ENCODE data around the gene CNOT6L.
"Not testable (repeated sequence)": the region's sequence is repeated elsewhere in the genome, so short reads cannot be mapped to it uniquely, and the experiment has no call there.

Gene CNOT6L

GRCh38 chr4:77800077-77800476, 19.1 kb downstream of the CNOT6L start:
- H3K27me3 ChIP-seq (ENCODE audit: control insufficient read depth, insufficient read depth, low read length) = no peaks in the 10 kb centered on the region
- no peak overlapping the region for H3K4me3 ChIP-seq (ENCODE audit: low read length)
- peaks cover 21% of the 10 kb centered on the region for H3K4me1 ChIP-seq (ENCODE audit: control insufficient read depth, insufficient read depth, low read length)
- no peaks in the 10 kb centered on the region for H3K36me3 ChIP-seq (ENCODE audit: insufficient read depth, low read length)
- no peaks in the 10 kb centered on the region for H3K9me3 ChIP-seq (replicated peaks; ENCODE audit: low read length)
- no peak overlapping the region for H3K9ac ChIP-seq (ENCODE audit: low read depth, low read length)
- H3K4me2 ChIP-seq (ENCODE audit: low read length) = no peak overlapping the region

- Histone ChIP-seq H3K27me3 (ENCODE audit: control insufficient read depth, insufficient read depth, low read length) (no peaks in the 10 kb centered on the region), H3K4me3 (ENCODE audit: low read length) (no peak overlapping the region), H3K4me2 (ENCODE audit: low read length) (no peak overlapping the region), H3K4me1 (ENCODE audit: control insufficient read depth, insufficient read depth, low read length) (peaks cover 11% of the 10 kb centered on the region), H3K9me3 (replicated peaks; ENCODE audit: low read length) (no peaks in the 10 kb centered on the region), H3K9ac (ENCODE audit: low read depth, low read length) (no peak overlapping the region), H3K36me3 (ENCODE audit: insufficient read depth, low read length) (no peaks in the 10 kb centered on the region)
Measured at GRCh38 chr4:77798385-77798784, 20.8 kb downstream of the CNOT6L start.

GRCh38 chr4:77797239-77797638, 21.9 kb downstream of the CNOT6L start:
- no peak overlapping the region for H3K9ac ChIP-seq (ENCODE audit: low read depth, low read length)
- no peaks in the 10 kb centered on the region for H3K27me3 ChIP-seq (ENCODE audit: control insufficient read depth, insufficient read depth, low read length)
- no peaks in the 10 kb centered on the region for H3K9me3 ChIP-seq (replicated peaks; ENCODE audit: low read length)
- peaks cover 11% of the 10 kb centered on the region for H3K4me1 ChIP-seq (ENCODE audit: control insufficient read depth, insufficient read depth, low read length)
- H3K4me2 ChIP-seq (ENCODE audit: low read length) = no peak overlapping the region
- no peak overlapping the region for H3K4me3 ChIP-seq (ENCODE audit: low read length)
- no peaks in the 10 kb centered on the region for H3K36me3 ChIP-seq (ENCODE audit: insufficient read depth, low read length)

GRCh38 chr4:77795326-77795725, 23.8 kb downstream of the CNOT6L start:
- no peaks in the 10 kb centered on the region for H3K36me3 ChIP-seq (ENCODE audit: insufficient read depth, low read length)
- no peak overlapping the region for H3K4me3 ChIP-seq (ENCODE audit: low read length)
- no peak overlapping the region for H3K4me2 ChIP-seq (ENCODE audit: low read length)
- peaks cover 5% of the 10 kb centered on the region for H3K4me1 ChIP-seq (ENCODE audit: control insufficient read depth, insufficient read depth, low read length)
- no peak overlapping the region for H3K9ac ChIP-seq (ENCODE audit: low read depth, low read length)
- no peaks in the 10 kb centered on the region for H3K9me3 ChIP-seq (replicated peaks; ENCODE audit: low read length)
- no peaks in the 10 kb centered on the region for H3K27me3 ChIP-seq (ENCODE audit: control insufficient read depth, insufficient read depth, low read length)

GRCh38 chr4:77790146-77790545, 29.0 kb downstream of the CNOT6L start:
- Histone ChIP-seq H3K9me3 (replicated peaks; ENCODE audit: low read length) (no peaks in the 10 kb centered on the region), H3K27me3 (ENCODE audit: control insufficient read depth, insufficient read depth, low read length) (no peaks in the 10 kb centered on the region), H3K4me1 (ENCODE audit: control insufficient read depth, insufficient read depth, low read length) (no peaks in the 10 kb centered on the region), H3K4me3 (ENCODE audit: low read length) (no peak overlapping the region), H3K9ac (ENCODE audit: low read depth, low read length) (no peak overlapping the region), H3K4me2 (ENCODE audit: low read length) (no peak overlapping the region), H3K36me3 (ENCODE audit: insufficient read depth, low read length) (no peaks in the 10 kb centered on the region)

GRCh38 chr4:77788990-77789389, 30.2 kb downstream of the CNOT6L start:
- H3K36me3 ChIP-seq (ENCODE audit: insufficient read depth, low read length) = no peaks in the 10 kb centered on the region
- H3K4me3 ChIP-seq (ENCODE audit: low read length) = no peak overlapping the region
- H3K9me3 ChIP-seq (replicated peaks; ENCODE audit: low read length) = no peaks in the 10 kb centered on the region
- no peaks in the 10 kb centered on the region for H3K27me3 ChIP-seq (ENCODE audit: control insufficient read depth, insufficient read depth, low read length)
- no peaks in the 10 kb centered on the region for H3K4me1 ChIP-seq (ENCODE audit: control insufficient read depth, insufficient read depth, low read length)
- H3K4me2 ChIP-seq (ENCODE audit: low read length) = no peak overlapping the region
- H3K9ac ChIP-seq (ENCODE audit: low read depth, low read length) = no peak overlapping the region

- Histone ChIP-seq H3K4me3 (ENCODE audit: low read length) (no peak overlapping the region), H3K36me3 (ENCODE audit: insufficient read depth, low read length) (no peaks in the 10 kb centered on the region), H3K4me1 (ENCODE audit: control insufficient read depth, insufficient read depth, low read length) (no peaks in the 10 kb centered on the region), H3K27me3 (ENCODE audit: control insufficient read depth, insufficient read depth, low read length) (no peaks in the 10 kb centered on the region), H3K9me3 (replicated peaks; ENCODE audit: low read length) (no peaks in the 10 kb centered on the region), H3K4me2 (ENCODE audit: low read length) (no peak overlapping the region), H3K9ac (ENCODE audit: low read depth, low read length) (no peak overlapping the region)
Measured at GRCh38 chr4:77787969-77788368, 31.2 kb downstream of the CNOT6L start.

- Histone ChIP-seq H3K9ac (ENCODE audit: low read depth, low read length) (no peak overlapping the region), H3K9me3 (replicated peaks; ENCODE audit: low read length) (no peaks in the 10 kb centered on the region), H3K36me3 (ENCODE audit: insufficient read depth, low read length) (no peaks in the 10 kb centered on the region), H3K27me3 (ENCODE audit: control insufficient read depth, insufficient read depth, low read length) (no peaks in the 10 kb centered on the region), H3K4me1 (ENCODE audit: control insufficient read depth, insufficient read depth, low read length) (no peaks in the 10 kb centered on the region), H3K4me3 (ENCODE audit: low read length) (no peak overlapping the region), H3K4me2 (ENCODE audit: low read length) (no peak overlapping the region)
Measured at GRCh38 chr4:77785669-77786068, 33.5 kb downstream of the CNOT6L start.

- H3K36me3 ChIP-seq (ENCODE audit: insufficient read depth, low read length) = no peaks in the 10 kb centered on the region
- H3K4me3 ChIP-seq (ENCODE audit: low read length) = no peak overlapping the region
- no peaks in the 10 kb centered on the region for H3K4me1 ChIP-seq (ENCODE audit: control insufficient read depth, insufficient read depth, low read length)
- no peaks in the 10 kb centered on the region for H3K9me3 ChIP-seq (replicated peaks; ENCODE audit: low read length)
- H3K9ac ChIP-seq (ENCODE audit: low read depth, low read length) = no peak overlapping the region
- no peaks in the 10 kb centered on the region for H3K27me3 ChIP-seq (ENCODE audit: control insufficient read depth, insufficient read depth, low read length)
- H3K4me2 ChIP-seq (ENCODE audit: low read length) = no peak overlapping the region
Measured at GRCh38 chr4:77783895-77784294, 35.3 kb downstream of the CNOT6L start.

- no peaks in the 10 kb centered on the region for H3K36me3 ChIP-seq (ENCODE audit: insufficient read depth, low read length)
- H3K4me3 ChIP-seq (ENCODE audit: low read length) = no peak overlapping the region
- H3K27me3 ChIP-seq (ENCODE audit: control insufficient read depth, insufficient read depth, low read length) = no peaks in the 10 kb centered on the region
- no peak overlapping the region for H3K9ac ChIP-seq (ENCODE audit: low read depth, low read length)
- no peaks in the 10 kb centered on the region for H3K9me3 ChIP-seq (replicated peaks; ENCODE audit: low read length)
- H3K4me2 ChIP-seq (ENCODE audit: low read length) = no peak overlapping the region
- H3K4me1 ChIP-seq (ENCODE audit: control insufficient read depth, insufficient read depth, low read length) = peaks cover 2% of the 10 kb centered on the region
Measured at GRCh38 chr4:77782102-77782835, 36.9 kb downstream of the CNOT6L start.

GRCh38 chr4:77780762-77781161, 38.4 kb downstream of the CNOT6L start:
- not testable (repeated sequence) for H3K9ac ChIP-seq (ENCODE audit: low read depth, low read length); H3K27me3 ChIP-seq (ENCODE audit: control insufficient read depth, insufficient read depth, low read length); H3K9me3 ChIP-seq (replicated peaks; ENCODE audit: low read length); H3K4me2 ChIP-seq (ENCODE audit: low read length); H3K36me3 ChIP-seq (ENCODE audit: insufficient read depth, low read length); H3K4me3 ChIP-seq (ENCODE audit: low read length); H3K4me1 ChIP-seq (ENCODE audit: control insufficient read depth, insufficient read depth, low read length)

- no peak overlapping the region for H3K9ac ChIP-seq (ENCODE audit: low read depth, low read length)
- no peak overlapping the region for H3K4me2 ChIP-seq (ENCODE audit: low read length)
- peaks cover 4% of the 10 kb centered on the region for H3K36me3 ChIP-seq (ENCODE audit: insufficient read depth, low read length)
- H3K9me3 ChIP-seq (replicated peaks; ENCODE audit: low read length) = no peaks in the 10 kb centered on the region
- no peaks in the 10 kb centered on the region for H3K27me3 ChIP-seq (ENCODE audit: control insufficient read depth, insufficient read depth, low read length)
- no peak overlapping the region for H3K4me3 ChIP-seq (ENCODE audit: low read length)
- H3K4me1 ChIP-seq (ENCODE audit: control insufficient read depth, insufficient read depth, low read length) = peaks cover 8% of the 10 kb centered on the region
Measured at GRCh38 chr4:77777135-77777807, 41.9 kb downstream of the CNOT6L start.
